ENCODE measurements around the gene USP24. TPM values are rescaled to one million over a fixed set of nuclear protein-coding genes. Genes with fewer than 3 reads are reported as not detected.
"Not testable (repeated sequence)": the region's sequence is repeated elsewhere in the genome, so short reads cannot be mapped to it uniquely, and the experiment has no call there.

The USP24 gene
- total and polyA plus RNA-seq, 3 experiments from 2014 or later = 7.5 to 51.6 (median 51.5) TPM

DNA sequence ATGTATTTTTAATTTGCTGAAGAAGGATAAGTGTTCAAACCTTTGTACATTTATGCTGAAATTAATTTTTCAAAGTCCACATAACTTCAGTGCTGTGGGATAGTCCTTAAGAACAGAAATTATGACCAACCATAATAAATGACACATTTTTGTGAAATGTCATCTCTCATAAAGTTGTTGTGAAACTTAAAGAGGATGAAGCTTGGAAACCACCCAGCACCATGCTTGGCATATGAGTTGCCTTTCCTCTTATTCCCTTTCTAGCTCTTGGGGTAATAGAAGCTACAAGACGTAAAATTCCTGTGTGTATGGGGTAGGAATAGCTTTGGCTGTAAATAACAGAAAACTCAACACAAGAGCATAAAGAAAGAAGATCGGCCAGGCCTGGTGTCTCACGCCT is 18.9 kb upstream of the USP24 start:
- Histone ChIP-seq H3K4me1 (ENCODE audit: insufficient read depth, low read length) (no peaks in the 10 kb centered on the region), H3K27me3 (ENCODE audit: insufficient read depth, low read length, poor library complexity, severe bottlenecking) (no peaks in the 10 kb centered on the region), H3K27ac (ENCODE audit: low read depth, low read length) (no peak overlapping the region), H3K36me3 (ENCODE audit: insufficient read depth, low read length) (no peaks in the 10 kb centered on the region), H3K4me3 (ENCODE audit: low read length) (no peak overlapping the region), H3K9me3 (ENCODE audit: low read length) (no peaks in the 10 kb centered on the region)
- H3K27me3 Mint-ChIP-seq = peaks cover 17 to 29% of the 10 kb centered on the region in 2 donors
- ChIA-PET POLR2A (no interaction called here), CTCF (no interaction called here)
- no peaks in the 10 kb centered on the region for H3K9me3 Mint-ChIP-seq
- peaks cover 0 to 6% (median 0%) of the 10 kb centered on the region in 3 donors for H3K36me3 Mint-ChIP-seq
- H3K27ac Mint-ChIP-seq = no peak overlapping the region
- no peak for DNase-seq
- no peak overlapping the region for H3K4me3 Mint-ChIP-seq
- peaks cover 0 to 8% (median 5%) of the 10 kb centered on the region in 3 donors for H3K4me1 Mint-ChIP-seq

DNA sequence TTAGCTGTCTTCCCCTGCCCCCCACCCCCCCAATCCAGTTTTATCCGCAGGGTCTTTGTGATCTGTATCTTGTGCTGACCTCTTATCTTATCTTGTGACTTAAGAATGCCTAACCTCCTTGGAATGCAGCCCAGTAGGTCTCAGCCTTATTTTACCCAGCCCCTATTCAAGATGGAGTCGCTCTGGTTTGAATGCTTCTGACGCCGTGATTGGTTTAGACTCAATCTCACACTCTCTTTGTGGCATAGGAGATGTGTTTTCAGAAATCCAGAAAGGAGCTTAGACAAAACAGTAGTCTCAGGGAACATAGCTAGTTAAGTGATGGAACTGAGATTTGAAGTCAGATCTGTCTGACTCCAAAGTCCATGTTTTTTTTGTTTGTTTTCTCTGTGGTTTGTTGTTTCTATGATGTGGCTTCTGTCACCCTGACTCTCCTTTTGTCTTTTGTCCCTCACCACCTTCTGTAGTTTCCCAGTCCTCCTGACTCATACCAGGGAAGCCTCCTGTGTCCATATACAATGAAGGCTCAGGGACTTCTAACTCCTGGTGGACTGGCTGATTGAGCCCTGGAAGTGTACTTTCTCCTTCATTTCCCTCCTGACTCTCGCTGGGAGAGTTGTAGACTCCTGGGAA is 18.1 kb upstream of the USP24 start:
- Histone ChIP-seq H3K27me3 (ENCODE audit: insufficient read depth, low read length, poor library complexity, severe bottlenecking) (no peaks in the 10 kb centered on the region), H3K27ac (ENCODE audit: low read depth, low read length) (no peak overlapping the region), H3K36me3 (ENCODE audit: insufficient read depth, low read length) (no peaks in the 10 kb centered on the region), H3K9me3 (ENCODE audit: low read length) (no peaks in the 10 kb centered on the region), H3K4me1 (ENCODE audit: insufficient read depth, low read length) (no peaks in the 10 kb centered on the region), H3K4me3 (ENCODE audit: low read length) (no peak overlapping the region)
- H3K9me3 Mint-ChIP-seq = peaks cover 0 to 2% (median 0%) of the 10 kb centered on the region in 5 donors
- peaks cover 0 to 8% (median 5%) of the 10 kb centered on the region in 3 donors for H3K4me1 Mint-ChIP-seq
- ChIA-PET CTCF (no interaction called here), POLR2A (interaction anchor here (0.6 to 0.7 kb wide), 2 partner anchors 20 to 283 kb away, joined by 3 to 5 read pairs; no protein-coding TSS in a partner anchor)
- no peak overlapping the region for H3K27ac Mint-ChIP-seq
- peaks cover 17 to 29% of the 10 kb centered on the region in 2 donors for H3K27me3 Mint-ChIP-seq
- DNase-seq = no peak
- no peak overlapping the region for H3K4me3 Mint-ChIP-seq
- peaks cover 0 to 10% (median 0%) of the 10 kb centered on the region in 3 donors for H3K36me3 Mint-ChIP-seq

DNA sequence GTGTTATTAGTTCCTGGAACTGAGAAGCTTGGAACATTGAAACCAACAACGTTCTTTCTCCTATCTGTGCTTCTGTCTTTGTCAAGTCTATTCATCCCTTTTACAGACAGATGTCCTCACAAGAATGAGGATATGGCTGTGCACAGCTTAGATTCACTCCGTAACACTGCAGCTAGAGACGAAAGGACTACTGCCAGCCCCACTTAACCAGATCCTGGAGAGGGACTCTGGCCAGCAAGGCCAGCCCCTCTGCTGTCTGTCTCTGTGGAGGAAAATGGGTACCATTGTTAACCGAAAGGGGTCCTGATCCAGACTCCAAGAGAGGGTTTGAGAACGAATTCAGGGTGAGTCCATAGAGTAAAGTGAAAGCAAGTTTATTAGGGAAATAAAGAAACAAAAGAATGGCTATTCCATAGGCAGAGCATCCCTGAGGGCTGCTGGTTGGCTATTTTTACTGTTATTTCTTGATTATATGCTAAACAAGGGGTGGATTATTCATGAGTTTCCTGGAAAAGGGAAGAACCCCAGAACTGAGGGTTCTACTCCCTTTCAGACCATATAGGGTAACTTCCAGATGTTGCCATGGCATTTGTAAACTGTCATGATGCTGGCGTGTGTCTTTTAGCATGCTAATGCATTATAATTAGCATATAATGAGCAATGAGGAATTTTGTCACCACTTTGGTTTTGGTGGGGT is 17.4 kb upstream of the USP24 start:
- Histone ChIP-seq H3K27ac (ENCODE audit: low read depth, low read length) (no peak overlapping the region), H3K4me1 (ENCODE audit: insufficient read depth, low read length) (no peaks in the 10 kb centered on the region), H3K27me3 (ENCODE audit: insufficient read depth, low read length, poor library complexity, severe bottlenecking) (no peaks in the 10 kb centered on the region), H3K36me3 (ENCODE audit: insufficient read depth, low read length) (no peaks in the 10 kb centered on the region), H3K9me3 (ENCODE audit: low read length) (no peaks in the 10 kb centered on the region), H3K4me3 (ENCODE audit: low read length) (no peak overlapping the region)
- CTCF ChIA-PET = no interaction called here
- POLR2A ChIA-PET = no interaction called here
- Mint-ChIP-seq H3K9me3 (peaks cover 0 to 4% (median 2%) of the 10 kb centered on the region in 5 donors), H3K36me3 (peaks cover 0 to 10% (median 0%) of the 10 kb centered on the region in 3 donors), H3K4me3 (no peak overlapping the region), H3K27me3 (peaks cover 17 to 29% of the 10 kb centered on the region in 2 donors), H3K27ac (no peak overlapping the region), H3K4me1 (peaks cover 0 to 8% (median 5%) of the 10 kb centered on the region in 3 donors)
- DNase-seq = no peak

DNA sequence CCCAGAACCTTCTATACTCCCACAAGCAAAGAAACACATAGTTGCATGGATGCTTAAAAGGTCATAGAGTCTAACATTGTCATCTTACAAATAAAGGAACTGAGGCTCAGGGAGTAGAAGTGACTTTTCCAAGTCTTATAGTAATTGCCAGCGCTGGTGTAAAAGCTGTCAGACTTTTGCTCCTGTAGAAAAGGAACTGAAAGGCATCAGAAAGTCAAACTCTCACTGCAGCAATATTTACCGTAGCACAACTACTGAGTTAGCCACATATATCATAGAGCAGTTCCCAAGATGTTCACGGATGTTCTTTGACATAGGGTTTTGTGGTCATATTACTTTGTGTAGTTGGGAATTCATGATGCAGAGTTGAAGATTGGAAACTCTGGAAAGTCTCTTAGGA is 16.6 kb upstream of the USP24 start:
- Mint-ChIP-seq H3K27ac (no peak overlapping the region), H3K9me3 (peaks cover 2 to 8% (median 5%) of the 10 kb centered on the region in 5 donors), H3K27me3 (peaks cover 16 to 29% of the 10 kb centered on the region in 2 donors), H3K36me3 (peaks cover 0 to 15% (median 0%) of the 10 kb centered on the region in 3 donors), H3K4me3 (no peak overlapping the region), H3K4me1 (peaks cover 0 to 8% (median 5%) of the 10 kb centered on the region in 3 donors)
- no peak for DNase-seq
- H3K4me1 ChIP-seq (ENCODE audit: insufficient read depth, low read length) = no peaks in the 10 kb centered on the region
- H3K9me3 ChIP-seq (ENCODE audit: low read length) = no peaks in the 10 kb centered on the region
- POLR2A ChIA-PET = no interaction called here
- H3K27ac ChIP-seq (ENCODE audit: low read depth, low read length) = no peak overlapping the region
- no peaks in the 10 kb centered on the region for H3K36me3 ChIP-seq (ENCODE audit: insufficient read depth, low read length)
- CTCF ChIA-PET = no interaction called here
- no peaks in the 10 kb centered on the region for H3K27me3 ChIP-seq (ENCODE audit: insufficient read depth, low read length, poor library complexity, severe bottlenecking)
- H3K4me3 ChIP-seq (ENCODE audit: low read length) = no peak overlapping the region

DNA sequence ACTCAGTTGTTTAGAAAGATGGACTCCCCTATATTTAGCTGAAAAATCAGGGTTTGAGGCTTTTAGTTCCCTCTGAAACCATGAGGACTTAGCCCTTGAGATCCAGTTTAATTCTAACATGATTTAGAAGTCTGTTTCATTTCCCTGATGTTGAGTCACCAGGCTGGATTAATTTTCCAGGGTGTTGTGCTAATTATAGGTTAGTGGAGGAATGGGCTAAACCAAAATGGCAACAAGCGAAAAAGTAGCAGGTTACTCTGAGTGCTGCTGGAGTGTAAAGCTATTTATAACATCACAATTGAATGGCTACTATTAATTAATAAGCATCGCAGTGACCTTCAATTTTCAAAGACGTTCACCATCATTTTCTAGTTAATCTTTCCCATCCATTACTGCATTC is 15.5 kb upstream of the USP24 start:
- no peak overlapping the region for H3K27ac ChIP-seq (ENCODE audit: low read depth, low read length)
- Mint-ChIP-seq H3K36me3 (peaks cover 0 to 15% (median 0%) of the 10 kb centered on the region in 3 donors), H3K9me3 (peaks cover 4 to 8% (median 5%) of the 10 kb centered on the region in 5 donors), H3K27me3 (peaks cover 16 to 25% of the 10 kb centered on the region in 2 donors), H3K4me1 (peaks cover 0 to 3% (median 3%) of the 10 kb centered on the region in 3 donors), H3K27ac (no peak overlapping the region), H3K4me3 (no peak overlapping the region)
- H3K27me3 ChIP-seq (ENCODE audit: insufficient read depth, low read length, poor library complexity, severe bottlenecking) = no peaks in the 10 kb centered on the region
- DNase-seq = no peak
- ChIA-PET POLR2A (no interaction called here), CTCF (no interaction called here)
- H3K4me1 ChIP-seq (ENCODE audit: insufficient read depth, low read length) = no peaks in the 10 kb centered on the region
- H3K36me3 ChIP-seq (ENCODE audit: insufficient read depth, low read length) = no peaks in the 10 kb centered on the region
- H3K4me3 ChIP-seq (ENCODE audit: low read length) = no peak overlapping the region
- no peaks in the 10 kb centered on the region for H3K9me3 ChIP-seq (ENCODE audit: low read length)

DNA sequence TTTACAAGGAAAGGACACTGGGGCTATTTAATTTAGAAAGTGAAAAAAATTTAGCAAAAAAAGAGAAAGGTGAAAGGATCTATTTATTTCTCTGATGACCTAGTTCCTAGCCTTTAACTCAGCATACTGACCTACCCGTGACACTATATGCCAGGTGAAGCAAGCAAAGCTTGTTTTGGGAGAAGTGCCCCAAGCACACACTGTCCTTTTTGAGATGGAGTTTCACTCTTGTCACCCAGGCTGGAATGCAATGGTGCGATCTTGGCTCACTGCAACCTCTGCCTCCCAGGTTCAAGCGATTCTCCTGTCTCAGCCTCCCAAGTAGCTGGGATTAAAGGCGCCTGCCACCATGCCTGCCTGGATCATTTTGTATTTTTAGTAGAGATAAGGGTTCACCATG is 14.6 kb upstream of the USP24 start:
- H3K27me3 Mint-ChIP-seq = peaks cover 15 to 23% of the 10 kb centered on the region in 2 donors
- H3K4me1 ChIP-seq (ENCODE audit: insufficient read depth, low read length); DNase-seq; H3K4me3 ChIP-seq (ENCODE audit: low read length); H3K27me3 ChIP-seq (ENCODE audit: insufficient read depth, low read length, poor library complexity, severe bottlenecking); H3K27ac ChIP-seq (ENCODE audit: low read depth, low read length); H3K9me3 ChIP-seq (ENCODE audit: low read length); H3K4me3 Mint-ChIP-seq; H3K4me1 Mint-ChIP-seq; POLR2A ChIA-PET; H3K9me3 Mint-ChIP-seq; H3K36me3 ChIP-seq (ENCODE audit: insufficient read depth, low read length); CTCF ChIA-PET; H3K27ac Mint-ChIP-seq: not testable (repeated sequence)
- H3K36me3 Mint-ChIP-seq = peaks cover 0 to 15% (median 0%) of the 10 kb centered on the region in 3 donors

DNA sequence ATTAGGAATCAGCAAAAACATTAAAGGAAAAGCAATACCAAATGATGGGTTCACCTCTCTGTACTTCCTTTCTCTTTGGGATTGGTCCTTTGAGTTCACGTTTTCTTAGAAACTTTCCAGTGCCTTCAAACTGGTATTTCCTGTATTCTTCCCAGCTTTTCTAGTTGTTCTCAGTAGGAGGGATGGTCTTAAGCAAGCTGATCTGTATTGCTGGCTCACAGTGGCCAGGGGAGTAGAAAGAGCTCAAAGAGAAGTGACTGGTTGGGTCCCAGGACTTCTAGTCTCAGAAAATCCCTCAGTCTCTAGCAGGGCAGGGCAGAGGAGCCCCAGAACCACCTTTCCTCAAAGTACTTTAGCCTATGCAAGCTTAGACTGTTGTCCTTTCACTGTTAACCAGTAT is 10.1 kb upstream of the USP24 start:
- peaks cover 4 to 8% (median 5%) of the 10 kb centered on the region in 5 donors for H3K9me3 Mint-ChIP-seq
- peaks cover 4% of the 10 kb centered on the region in 2 donors for H3K27me3 Mint-ChIP-seq
- ChIA-PET POLR2A (no interaction called here), CTCF (no interaction called here)
- peaks cover 0 to 13% (median 0%) of the 10 kb centered on the region in 3 donors for H3K36me3 Mint-ChIP-seq
- Histone ChIP-seq H3K27me3 (ENCODE audit: insufficient read depth, low read length, poor library complexity, severe bottlenecking) (no peaks in the 10 kb centered on the region), H3K27ac (ENCODE audit: low read depth, low read length) (no peak overlapping the region), H3K4me1 (ENCODE audit: insufficient read depth, low read length) (no peaks in the 10 kb centered on the region), H3K9me3 (ENCODE audit: low read length) (no peaks in the 10 kb centered on the region), H3K4me3 (ENCODE audit: low read length) (no peak overlapping the region), H3K36me3 (ENCODE audit: insufficient read depth, low read length) (no peaks in the 10 kb centered on the region)
- H3K27ac Mint-ChIP-seq = no peak overlapping the region
- no peak overlapping the region for H3K4me3 Mint-ChIP-seq
- H3K4me1 Mint-ChIP-seq = peaks cover 0 to 6% (median 0%) of the 10 kb centered on the region in 3 donors
- no peak for DNase-seq

DNA sequence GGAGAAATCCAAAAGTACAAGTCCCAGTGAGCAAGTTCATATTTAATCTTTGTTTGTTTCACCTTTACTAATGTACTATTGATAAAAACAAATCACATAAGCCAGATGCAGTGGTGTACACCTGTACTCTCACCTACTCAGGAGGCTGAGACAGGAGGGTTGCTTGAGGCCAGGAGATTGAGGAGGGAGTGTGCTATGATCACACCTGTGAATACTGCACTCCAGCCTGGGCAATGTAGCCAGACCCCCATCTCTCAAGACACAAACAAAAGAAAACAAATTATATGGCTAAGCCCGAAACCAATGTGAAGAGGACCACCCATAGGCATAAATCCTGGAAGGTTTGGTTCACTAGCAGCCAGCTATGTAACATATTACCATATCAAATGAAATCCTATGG is 9.6 kb upstream of the USP24 start:
- ChIA-PET CTCF (no interaction called here), POLR2A (no interaction called here)
- no peaks in the 10 kb centered on the region for H3K36me3 ChIP-seq (ENCODE audit: insufficient read depth, low read length)
- no peaks in the 10 kb centered on the region for H3K4me1 ChIP-seq (ENCODE audit: insufficient read depth, low read length)
- Mint-ChIP-seq H3K36me3 (peaks cover 0 to 11% (median 0%) of the 10 kb centered on the region in 3 donors), H3K27ac (no peak overlapping the region), H3K4me1 (peaks cover 0 to 6% (median 0%) of the 10 kb centered on the region in 3 donors), H3K4me3 (no peak overlapping the region), H3K9me3 (peaks cover 4 to 8% (median 5%) of the 10 kb centered on the region in 5 donors), H3K27me3 (peaks cover 0 to 2% of the 10 kb centered on the region in 2 donors)
- H3K4me3 ChIP-seq (ENCODE audit: low read length) = no peak overlapping the region
- no peak overlapping the region for H3K27ac ChIP-seq (ENCODE audit: low read depth, low read length)
- no peaks in the 10 kb centered on the region for H3K9me3 ChIP-seq (ENCODE audit: low read length)
- no peak for DNase-seq
- H3K27me3 ChIP-seq (ENCODE audit: insufficient read depth, low read length, poor library complexity, severe bottlenecking) = no peaks in the 10 kb centered on the region

Measured in CD8-positive, alpha-beta memory T cell (primary cell).